HUES64 (cell line): ENCODE measurements around the gene SNRPA1.

Experiments
- H3K27ac ChIP-seq: 2 replicates; pipeline ENCODE4 v1.7.0; 2013; ENCODE audit warnings: low read depth, low read length, inconsistent platforms
- H3K27me3 ChIP-seq: 2 replicates; pipeline ENCODE4 v1.6.1; 2013; ENCODE audit warnings: mild to moderate bottlenecking, low read length; ENCODE audit not compliant: insufficient read depth
- H3K36me3 ChIP-seq: 2 replicates; pipeline ENCODE4 v1.6.1; 2013; ENCODE audit warnings: mild to moderate bottlenecking, low read length; ENCODE audit not compliant: insufficient read depth
- H3K4me1 ChIP-seq: 2 replicates; pipeline ENCODE4 v1.6.1; 2013; ENCODE audit warnings: mild to moderate bottlenecking, low read length, moderate library complexity; ENCODE audit not compliant: insufficient read depth
- H3K4me3 ChIP-seq: 2 replicates; pipeline ENCODE4 v1.5.1; 2013; ENCODE audit warnings: mild to moderate bottlenecking, low read length, moderate library complexity
- H3K9ac ChIP-seq: 2 replicates; pipeline ENCODE4 v1.6.1; 2013; ENCODE audit warnings: mild to moderate bottlenecking, low read depth, low read length
- H3K9me3 ChIP-seq: 2 replicates; pipeline ENCODE4 v1.6.1; 2013; ENCODE audit warnings: low read depth, low read length; ENCODE audit not compliant: insufficient read depth
- WGBS: fragments of 150-250, 120-280 bp; methylation state at CpG from one replicate; pipeline ENCODE4 v1.1.7; 2013; ENCODE audit warnings: missing lambda C conversion rate; 5-methylcytosine and 5-hydroxymethylcytosine counted together

SNRPA1 gene

GRCh38 chr15:101266787-101267186 is 28.3 kb downstream of the SNRPA1 start:
- Histone ChIP-seq H3K36me3 (peaks cover 31% of the 10 kb centered on the region), H3K9ac (no peak overlapping the region), H3K27ac (no peak overlapping the region), H3K4me3 (no peak overlapping the region), H3K4me1 (no peaks in the 10 kb centered on the region), H3K9me3 (no peaks in the 10 kb centered on the region), H3K27me3 (no peaks in the 10 kb centered on the region)
- 91% methylated on average over 9 of the region's 9 CpGs for WGBS

GRCh38 chr15:101266034-101266433 is 29.0 kb downstream of the SNRPA1 start:
- Histone ChIP-seq H3K9ac (no peak overlapping the region), H3K36me3 (peaks cover 23% of the 10 kb centered on the region), H3K27me3 (no peaks in the 10 kb centered on the region), H3K4me1 (no peaks in the 10 kb centered on the region), H3K27ac (no peak overlapping the region), H3K9me3 (no peaks in the 10 kb centered on the region), H3K4me3 (no peak overlapping the region)
- 92% methylated on average over 3 of the region's 3 CpGs for WGBS

- H3K4me1 ChIP-seq, result no peaks in the 10 kb centered on the region
- no peaks in the 10 kb centered on the region for H3K27me3 ChIP-seq
- 94% methylated on average over 17 of the region's 17 CpGs for WGBS
- H3K27ac ChIP-seq, result no peak overlapping the region
- peaks cover 15% of the 10 kb centered on the region for H3K36me3 ChIP-seq
- H3K9ac ChIP-seq, result no peak overlapping the region
- H3K9me3 ChIP-seq, result no peaks in the 10 kb centered on the region
- no peak overlapping the region for H3K4me3 ChIP-seq
Observed at GRCh38 chr15:101264911-101265641, 30.0 kb downstream of the SNRPA1 start.

GRCh38 chr15:101264011-101264410 is 31.0 kb downstream of the SNRPA1 start:
- H3K4me3 ChIP-seq, result no peak overlapping the region
- no peak overlapping the region for H3K9ac ChIP-seq
- H3K27me3 ChIP-seq, result no peaks in the 10 kb centered on the region
- no peaks in the 10 kb centered on the region for H3K9me3 ChIP-seq
- H3K36me3 ChIP-seq, result peaks cover 5% of the 10 kb centered on the region; the same call in 1 of the 2 replicates
- WGBS, result 92% methylated on average over 4 of the region's 4 CpGs
- H3K27ac ChIP-seq, result no peak overlapping the region
- no peaks in the 10 kb centered on the region for H3K4me1 ChIP-seq

- 81% methylated on average over 4 of the region's 4 CpGs for WGBS
- no peaks in the 10 kb centered on the region for H3K36me3 ChIP-seq
Observed at GRCh38 chr15:101262551-101262950, 32.5 kb downstream of the SNRPA1 start.

GRCh38 chr15:101258238-101259144 is 36.6 kb downstream of the SNRPA1 start:
- H3K4me1 ChIP-seq, result peaks cover 13% of the 10 kb centered on the region; the same call in 1 of the 2 replicates
- no peak overlapping the region for H3K4me3 ChIP-seq
- no peaks in the 10 kb centered on the region for H3K36me3 ChIP-seq
- 54% methylated on average over 11 of the region's 11 CpGs for WGBS
- H3K27me3 ChIP-seq, result no peaks in the 10 kb centered on the region
- H3K9ac ChIP-seq, result no peak overlapping the region
- no peak overlapping the region for H3K27ac ChIP-seq
- no peaks in the 10 kb centered on the region for H3K9me3 ChIP-seq

More at GRCh38 chr15:101262551-101262950, 32.5 kb downstream of the SNRPA1 start:
- H3K4me3 ChIP-seq, result no peak overlapping the region
- H3K4me1 ChIP-seq, result peaks cover 6% of the 10 kb centered on the region; the same call in 1 of the 2 replicates
- H3K9me3 ChIP-seq, result no peaks in the 10 kb centered on the region
- no peak overlapping the region for H3K27ac ChIP-seq
- no peaks in the 10 kb centered on the region for H3K27me3 ChIP-seq
- no peak overlapping the region for H3K9ac ChIP-seq

- H3K9me3 ChIP-seq, result no peaks in the 10 kb centered on the region
- H3K27me3 ChIP-seq, result peaks cover 11% of the 10 kb centered on the region; the same call in 1 of the 2 replicates
- no peak overlapping the region for H3K4me3 ChIP-seq
- no peak overlapping the region for H3K9ac ChIP-seq
- H3K36me3 ChIP-seq, result no peaks in the 10 kb centered on the region
- H3K4me1 ChIP-seq, result peaks cover 20% of the 10 kb centered on the region
- WGBS, result 92% methylated on average over 6 of the region's 6 CpGs
- no peak overlapping the region for H3K27ac ChIP-seq
Observed at GRCh38 chr15:101256757-101257156, 38.3 kb downstream of the SNRPA1 start.

GRCh38 chr15:101255615-101256241 is 39.3 kb downstream of the SNRPA1 start:
- H3K27me3 ChIP-seq, result peaks cover 11% of the 10 kb centered on the region; the same call in 1 of the 2 replicates
- no peak overlapping the region for H3K9ac ChIP-seq
- H3K4me3 ChIP-seq, result no peak overlapping the region
- 77% methylated on average over 8 of the region's 8 CpGs for WGBS
- H3K9me3 ChIP-seq, result no peaks in the 10 kb centered on the region
- H3K4me1 ChIP-seq, result peaks cover 20% of the 10 kb centered on the region
- H3K36me3 ChIP-seq, result no peaks in the 10 kb centered on the region
- H3K27ac ChIP-seq, result no peak overlapping the region

GRCh38 chr15:101255051-101255395 is 40.0 kb downstream of the SNRPA1 start:
- no peaks in the 10 kb centered on the region for H3K9me3 ChIP-seq
- peaks cover 23% of the 10 kb centered on the region for H3K4me1 ChIP-seq
- H3K27me3 ChIP-seq, result peaks cover 11% of the 10 kb centered on the region; the same call in 1 of the 2 replicates
- no peak overlapping the region for H3K27ac ChIP-seq
- WGBS, result 82% methylated on average over 5 of the region's 5 CpGs
- no peak overlapping the region for H3K4me3 ChIP-seq
- no peaks in the 10 kb centered on the region for H3K36me3 ChIP-seq
- H3K9ac ChIP-seq, result no peak overlapping the region

GRCh38 chr15:101254157-101255050 is 40.6 kb downstream of the SNRPA1 start:
- no peaks in the 10 kb centered on the region for H3K36me3 ChIP-seq
- H3K4me1 ChIP-seq, result peaks cover 27% of the 10 kb centered on the region
- H3K9me3 ChIP-seq, result no peaks in the 10 kb centered on the region
- H3K9ac ChIP-seq, result no peak overlapping the region
- no peak overlapping the region for H3K4me3 ChIP-seq
- H3K27me3 ChIP-seq, result peaks cover 11% of the 10 kb centered on the region; the same call in 1 of the 2 replicates
- WGBS, result 89% methylated on average over 10 of the region's 11 CpGs
- no peak overlapping the region for H3K27ac ChIP-seq
